GM19372 (cell line): ENCODE data around the gene CNTNAP3.
"Not testable (repeated sequence)": the region's sequence is repeated elsewhere in the genome, so short reads cannot be mapped to it uniquely, and the experiment has no call there.

Experiments used
- ATAC-seq: cut with Tn5 transposase; IDR thresholded peaks from one replicate; pipeline ENCODE4 v1.9.1; 2021; ENCODE audit warnings: mild to moderate bottlenecking, low read depth, moderate library complexity; ENCODE audit not compliant: unreplicated experiment

The CNTNAP3 gene

GRCh38 chr9:39078621-39079256 lies 209.2 kb downstream of the CNTNAP3 start:
- not testable (repeated sequence) for ATAC-seq

- ATAC-seq, result not testable (repeated sequence)
Measured at GRCh38 chr9:39073537-39073936, 214.4 kb downstream of the CNTNAP3 start.

GRCh38 chr9:39067683-39068082 lies 220.3 kb downstream of the CNTNAP3 start:
- not testable (repeated sequence) for ATAC-seq

DNA sequence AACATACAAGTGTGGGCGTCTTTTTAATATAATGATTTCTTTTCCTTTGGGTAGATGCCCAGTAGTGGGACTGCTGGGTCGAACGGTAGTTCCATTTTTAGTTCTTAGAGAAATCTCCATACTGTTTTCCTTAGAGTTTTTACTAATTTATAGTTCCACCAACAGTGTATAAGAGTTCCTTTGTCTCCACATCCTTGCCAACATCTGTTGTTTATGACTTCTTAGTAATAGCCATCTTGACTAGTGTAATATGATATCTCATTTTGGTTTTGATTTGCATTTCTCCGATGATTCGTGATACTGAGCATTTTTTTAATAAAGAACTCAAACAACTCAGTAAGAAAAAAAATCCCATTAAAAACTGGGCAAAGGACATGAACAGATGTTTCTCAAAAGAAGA lies 225.0 kb downstream of the CNTNAP3 start:
- not testable (repeated sequence) for ATAC-seq

DNA sequence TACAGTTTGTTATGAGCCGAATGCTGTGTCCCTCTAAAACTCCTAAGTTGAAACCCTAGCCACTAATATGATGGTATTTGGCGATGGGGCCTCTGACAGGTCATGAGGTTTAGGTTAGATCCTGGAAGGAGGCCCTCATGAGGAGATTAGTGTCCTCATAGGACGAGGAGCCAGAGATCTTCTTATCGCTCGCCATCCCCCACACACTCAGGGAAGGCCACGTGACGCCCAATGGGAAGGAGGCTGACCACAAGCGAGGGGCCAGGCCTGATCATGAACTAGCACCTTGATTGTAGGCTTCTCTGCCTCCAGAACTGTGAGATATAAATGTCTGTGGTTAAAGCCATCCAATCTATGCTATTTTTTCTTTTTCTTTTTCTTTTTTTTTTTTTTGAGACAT lies 233.5 kb downstream of the CNTNAP3 start:
- ATAC-seq, result not testable (repeated sequence)

GRCh38 chr9:39046833-39047232 lies 241.1 kb downstream of the CNTNAP3 start:
- not testable (repeated sequence) for ATAC-seq

GRCh38 chr9:39042352-39042803 lies 245.6 kb downstream of the CNTNAP3 start:
- ATAC-seq, result not testable (repeated sequence)

DNA sequence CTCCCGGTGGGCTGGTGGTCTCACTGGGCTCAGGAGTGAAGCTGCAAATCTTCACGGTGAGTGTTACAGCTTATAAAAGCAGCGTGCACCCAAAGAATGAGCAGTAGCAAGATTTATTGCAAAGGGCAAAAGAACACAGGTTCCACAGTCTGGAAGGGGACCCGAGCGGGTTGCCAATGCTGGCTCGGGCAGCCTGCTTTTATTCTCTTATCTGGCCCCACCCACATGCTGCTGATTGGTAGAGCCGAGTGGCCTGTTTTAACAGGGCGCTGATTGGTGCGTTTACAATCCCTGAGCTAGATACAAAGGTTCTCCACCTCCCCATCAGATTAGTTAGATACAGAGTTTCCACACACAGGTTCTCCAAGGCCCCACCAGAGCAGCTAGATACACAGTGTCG lies 246.2 kb downstream of the CNTNAP3 start:
- not testable (repeated sequence) for ATAC-seq

DNA sequence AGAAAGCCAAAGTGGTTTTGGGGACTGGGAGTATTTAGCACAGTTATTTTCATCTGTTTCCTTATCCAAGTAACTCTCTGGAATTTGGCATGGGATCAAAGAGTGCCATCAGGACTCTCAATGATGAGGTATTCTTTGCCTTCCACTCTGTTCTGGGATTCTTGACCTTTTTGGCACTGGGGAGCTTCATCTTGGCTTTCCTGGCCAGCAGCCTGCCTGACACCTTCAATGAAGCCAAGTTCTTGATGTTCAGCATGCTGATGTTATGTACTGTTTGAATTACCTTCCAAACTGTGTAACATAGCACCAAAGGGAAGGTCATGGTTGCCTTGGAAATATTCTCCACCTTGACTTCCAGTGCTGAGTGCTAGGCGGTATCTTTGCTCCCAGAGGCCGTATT lies 248.8 kb downstream of the CNTNAP3 start:
- ATAC-seq, result not testable (repeated sequence)

- ATAC-seq, result not testable (repeated sequence)
Measured at GRCh38 chr9:39038221-39038620, 249.7 kb downstream of the CNTNAP3 start.

DNA sequence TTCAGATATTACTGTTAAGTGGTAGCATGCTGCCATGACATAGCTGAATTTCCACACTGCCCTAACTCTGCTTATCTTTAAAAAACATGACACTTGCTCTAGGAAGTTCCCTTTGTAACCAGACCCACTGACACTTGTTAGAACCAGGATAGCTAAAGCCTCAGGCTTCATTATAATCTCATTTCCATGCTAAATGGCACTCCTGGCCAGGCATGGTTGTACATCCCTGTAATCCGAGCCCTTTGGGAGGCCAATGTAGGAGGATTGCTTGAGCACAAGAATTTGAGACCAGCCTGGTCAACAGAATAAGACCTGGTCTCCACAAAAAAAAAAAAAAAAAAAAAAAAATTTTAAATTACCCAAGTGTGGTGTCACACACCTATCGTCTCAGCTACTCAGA lies 254.1 kb downstream of the CNTNAP3 start:
- not testable (repeated sequence) for ATAC-seq

DNA sequence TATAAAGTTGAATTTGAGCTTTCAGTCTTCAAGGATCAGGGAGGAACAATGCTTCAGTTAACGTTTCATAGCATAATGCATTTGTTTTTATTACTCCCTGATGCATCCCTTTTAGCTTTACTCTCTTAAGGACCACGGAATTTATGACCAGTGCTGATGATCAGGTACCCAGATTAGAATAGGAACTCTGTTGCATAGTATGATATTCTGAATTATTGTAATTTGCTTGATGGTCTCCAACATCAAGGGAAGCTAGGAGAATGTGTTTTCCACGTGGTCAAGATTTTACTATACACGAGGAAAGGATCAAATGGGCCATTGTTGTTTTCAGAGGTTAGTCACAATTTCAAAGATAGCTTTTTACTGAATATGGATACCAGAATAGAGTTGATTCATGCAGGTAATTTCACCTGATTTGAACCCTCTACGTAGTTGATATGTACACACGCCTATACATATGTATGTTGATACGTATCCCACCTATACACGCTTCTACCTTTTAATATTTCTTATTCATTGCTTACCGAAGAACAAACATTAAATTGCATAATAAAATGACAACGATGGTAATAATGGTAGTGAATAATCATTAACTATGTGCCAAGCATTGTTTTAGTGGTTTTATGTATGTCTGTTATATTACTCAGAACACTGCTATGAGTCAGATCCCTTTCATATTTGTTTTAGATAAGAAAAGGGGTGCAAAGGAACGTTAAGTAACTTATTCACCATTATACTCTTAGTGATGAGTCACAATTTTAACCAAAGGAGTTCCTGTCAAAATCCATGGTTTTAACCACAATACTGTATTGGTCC lies 257.6 kb downstream of the CNTNAP3 start:
- ATAC-seq, result not testable (repeated sequence)

GRCh38 chr9:39028855-39029254 lies 259.1 kb downstream of the CNTNAP3 start:
- not testable (repeated sequence) for ATAC-seq

DNA sequence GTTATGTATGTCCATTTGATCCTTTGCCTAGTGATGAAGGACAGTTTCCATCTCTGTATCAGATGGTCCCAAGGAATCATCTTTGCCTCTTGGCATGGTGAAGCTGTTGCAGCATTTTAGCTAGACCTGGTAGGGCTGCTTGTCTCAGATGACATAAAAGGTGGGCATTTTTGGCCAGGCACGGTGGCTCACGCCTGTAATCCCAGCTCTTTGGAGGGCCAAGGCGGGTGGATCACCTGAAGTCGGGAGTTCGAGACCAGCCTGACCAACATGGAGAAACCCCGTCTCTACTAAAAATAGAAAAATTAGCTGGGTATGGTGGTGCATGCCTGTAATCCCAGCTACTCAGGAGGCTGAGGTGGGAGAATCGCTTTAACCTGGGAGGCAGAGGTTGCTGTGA lies 259.8 kb downstream of the CNTNAP3 start:
- not testable (repeated sequence) for ATAC-seq

GRCh38 chr9:39025911-39026588 lies 261.9 kb downstream of the CNTNAP3 start:
- ATAC-seq, result not testable (repeated sequence)
